ENCODE results near the gene MAD1L1. TPM values are rescaled to one million over a fixed set of nuclear protein-coding genes. Genes with fewer than 3 reads are reported as not detected.

MAD1L1 gene
- total RNA-seq, 4 donors from 2014 or later = 22.3 to 56.6 (median 35.0) TPM

- Histone ChIP-seq H3K9me3 (no peaks in the 10 kb centered on the region), H3K4me1 (peaks cover 0 to 35% (median 12%) of the 10 kb centered on the region in 3 donors), H3K27me3 (no peaks in the 10 kb centered on the region), H3K36me3 (peaks cover 0 to 25% of the 10 kb centered on the region in 2 donors), H3K4me3 (no peak overlapping the region), H3K27ac (no peak overlapping the region)
- 88 to 92% methylated on average over 13 to 26 of the region's 29 CpGs for WGBS, 2 donors (ENCODE audit: low coverage in 1 of 2)
- TF ChIP-seq EP300 (IDR thresholded peaks at IDR 0.05) (no peak), POLR2A (IDR thresholded peaks at IDR 0.05) (no peak), POLR2AphosphoS5 (IDR thresholded peaks at IDR 0.05) (no peak)
- TF ChIP-seq, protein P1, sequence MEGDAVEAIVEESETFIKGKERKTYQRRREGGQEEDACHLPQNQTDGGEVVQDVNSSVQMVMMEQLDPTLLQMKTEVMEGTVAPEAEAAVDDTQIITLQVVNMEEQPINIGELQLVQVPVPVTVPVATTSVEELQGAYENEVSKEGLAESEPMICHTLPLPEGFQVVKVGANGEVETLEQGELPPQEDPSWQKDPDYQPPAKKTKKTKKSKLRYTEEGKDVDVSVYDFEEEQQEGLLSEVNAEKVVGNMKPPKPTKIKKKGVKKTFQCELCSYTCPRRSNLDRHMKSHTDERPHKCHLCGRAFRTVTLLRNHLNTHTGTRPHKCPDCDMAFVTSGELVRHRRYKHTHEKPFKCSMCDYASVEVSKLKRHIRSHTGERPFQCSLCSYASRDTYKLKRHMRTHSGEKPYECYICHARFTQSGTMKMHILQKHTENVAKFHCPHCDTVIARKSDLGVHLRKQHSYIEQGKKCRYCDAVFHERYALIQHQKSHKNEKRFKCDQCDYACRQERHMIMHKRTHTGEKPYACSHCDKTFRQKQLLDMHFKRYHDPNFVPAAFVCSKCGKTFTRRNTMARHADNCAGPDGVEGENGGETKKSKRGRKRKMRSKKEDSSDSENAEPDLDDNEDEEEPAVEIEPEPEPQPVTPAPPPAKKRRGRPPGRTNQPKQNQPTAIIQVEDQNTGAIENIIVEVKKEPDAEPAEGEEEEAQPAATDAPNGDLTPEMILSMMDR (IDR thresholded peaks at IDR 0.05) = no peak
- ATAC-seq = no peak
Measured at GRCh38 chr7:2016761-2017480, 215.8 kb downstream of the MAD1L1 start.

DNA sequence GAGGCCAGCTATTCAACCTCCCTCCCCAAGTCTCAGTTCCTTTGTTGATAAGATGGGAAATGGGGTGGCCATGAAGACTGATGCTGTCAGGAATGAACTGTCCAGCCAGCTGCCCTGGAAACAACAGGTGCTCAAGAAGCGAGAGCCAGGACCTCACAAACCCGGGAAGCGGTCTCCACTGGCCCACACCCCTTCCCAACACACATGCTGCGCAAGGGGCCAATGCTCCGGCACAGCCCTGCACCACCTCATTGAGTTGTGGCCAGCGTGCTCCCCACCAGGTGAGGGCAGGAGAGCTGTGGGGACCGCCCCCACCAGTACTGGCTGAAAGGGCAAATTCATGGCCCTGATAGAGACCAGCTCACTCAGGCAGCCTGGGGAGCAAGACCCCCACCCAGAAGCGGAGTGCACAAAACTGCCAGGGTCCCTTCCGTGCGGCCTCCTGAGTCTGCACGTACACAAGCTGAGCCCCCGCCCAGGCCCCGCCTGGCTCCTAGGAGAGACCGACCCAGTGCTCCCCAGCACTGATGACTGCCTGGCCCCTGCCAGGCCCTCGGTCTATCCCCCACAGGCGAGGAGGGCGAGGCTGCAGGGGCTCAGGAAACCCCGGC is 216.6 kb downstream of the MAD1L1 start:
- Histone ChIP-seq H3K27me3 (no peaks in the 10 kb centered on the region), H3K27ac (no peak overlapping the region), H3K4me3 (no peak overlapping the region), H3K4me1 (peaks cover 0 to 35% (median 12%) of the 10 kb centered on the region in 3 donors), H3K9me3 (no peaks in the 10 kb centered on the region), H3K36me3 (peaks cover 0 to 25% of the 10 kb centered on the region in 2 donors)
- WGBS, 2 donors (ENCODE audit: low coverage in 1 of 2) = 100% methylated on average over 1 of the region's 18 CpGs; no CpG with 5 or more reads in 1 of the 2 donors
- TF ChIP-seq POLR2A (IDR thresholded peaks at IDR 0.05) = no peak
- TF ChIP-seq POLR2AphosphoS5 (IDR thresholded peaks at IDR 0.05) = no peak
- TF ChIP-seq, protein P1 (IDR thresholded peaks at IDR 0.05) = no peak
- TF ChIP-seq EP300 (IDR thresholded peaks at IDR 0.05) = no peak
- no peak for ATAC-seq

GRCh38 chr7:2015251-2015871 is 217.4 kb downstream of the MAD1L1 start:
- H3K36me3 ChIP-seq = peaks cover 0 to 25% of the 10 kb centered on the region in 2 donors
- H3K4me1 ChIP-seq = peaks cover 0 to 33% (median 12%) of the 10 kb centered on the region in 3 donors
- H3K27ac ChIP-seq = no peak overlapping the region
- ATAC-seq = no peak
- TF ChIP-seq EP300 (IDR thresholded peaks at IDR 0.05) = no peak
- 90% methylated on average over 2 of the region's 18 CpGs; no CpG with 5 or more reads in 1 of the 2 donors for WGBS, 2 donors (ENCODE audit: low coverage in 1 of 2)
- H3K9me3 ChIP-seq = no peaks in the 10 kb centered on the region
- no peak overlapping the region for H3K4me3 ChIP-seq
- no peaks in the 10 kb centered on the region for H3K27me3 ChIP-seq

DNA sequence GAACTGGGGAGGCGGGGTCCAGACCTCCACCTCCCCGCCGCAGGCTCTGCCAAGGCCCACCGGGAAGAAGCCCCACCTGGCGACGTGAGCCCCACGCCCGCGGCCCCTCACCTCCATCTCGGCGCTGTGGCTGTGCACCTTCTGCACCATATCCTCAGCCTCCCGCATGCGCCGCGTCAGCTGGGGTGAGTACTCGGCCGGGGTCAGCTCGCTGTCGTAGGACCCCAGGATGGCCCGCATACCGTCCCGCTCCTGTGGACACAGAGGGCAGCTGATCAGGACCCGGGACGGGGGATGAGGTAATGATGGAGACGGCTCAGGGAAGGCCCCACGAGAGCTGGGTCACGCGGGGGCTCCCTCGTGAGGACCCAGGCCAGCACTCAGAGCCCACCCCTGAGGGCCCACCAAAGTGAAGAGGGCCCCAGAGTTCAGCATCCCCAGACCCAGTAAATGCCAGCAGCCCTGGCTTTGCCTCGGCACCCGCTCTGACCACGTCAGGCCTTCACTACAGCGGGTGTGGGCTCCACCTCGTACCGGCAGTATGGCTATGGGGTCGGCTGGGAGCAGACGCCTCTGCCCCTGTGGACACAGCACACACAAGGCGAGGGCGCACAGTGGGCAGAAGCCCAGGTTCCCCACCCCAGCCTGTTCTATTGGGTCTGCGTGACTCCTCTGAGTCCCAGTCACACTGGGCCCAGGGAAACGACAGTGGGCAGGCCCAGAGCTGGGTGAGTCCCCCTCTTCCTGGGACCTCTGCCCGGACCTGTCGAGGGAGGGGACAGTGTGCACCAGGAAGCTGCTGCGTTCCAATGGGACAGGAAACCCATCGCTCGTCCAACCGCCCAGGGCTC is 218.1 kb downstream of the MAD1L1 start:
- H3K27ac ChIP-seq = no peak overlapping the region
- no peaks in the 10 kb centered on the region for H3K9me3 ChIP-seq
- H3K36me3 ChIP-seq = peaks cover 0 to 25% of the 10 kb centered on the region in 2 donors
- no peaks in the 10 kb centered on the region for H3K27me3 ChIP-seq
- no CpG with 5 or more reads among the region's 47 CpGs for WGBS, 2 donors (ENCODE audit: low coverage in 1 of 2)
- no peak overlapping the region for H3K4me3 ChIP-seq
- TF ChIP-seq EP300 (IDR thresholded peaks at IDR 0.05) = no peak
- TF ChIP-seq POLR2AphosphoS5 (IDR thresholded peaks at IDR 0.05) = no peak
- no peak for TF ChIP-seq POLR2A (IDR thresholded peaks at IDR 0.05)
- no peak for ATAC-seq
- peaks cover 0 to 28% (median 7%) of the 10 kb centered on the region in 3 donors for H3K4me1 ChIP-seq

DNA sequence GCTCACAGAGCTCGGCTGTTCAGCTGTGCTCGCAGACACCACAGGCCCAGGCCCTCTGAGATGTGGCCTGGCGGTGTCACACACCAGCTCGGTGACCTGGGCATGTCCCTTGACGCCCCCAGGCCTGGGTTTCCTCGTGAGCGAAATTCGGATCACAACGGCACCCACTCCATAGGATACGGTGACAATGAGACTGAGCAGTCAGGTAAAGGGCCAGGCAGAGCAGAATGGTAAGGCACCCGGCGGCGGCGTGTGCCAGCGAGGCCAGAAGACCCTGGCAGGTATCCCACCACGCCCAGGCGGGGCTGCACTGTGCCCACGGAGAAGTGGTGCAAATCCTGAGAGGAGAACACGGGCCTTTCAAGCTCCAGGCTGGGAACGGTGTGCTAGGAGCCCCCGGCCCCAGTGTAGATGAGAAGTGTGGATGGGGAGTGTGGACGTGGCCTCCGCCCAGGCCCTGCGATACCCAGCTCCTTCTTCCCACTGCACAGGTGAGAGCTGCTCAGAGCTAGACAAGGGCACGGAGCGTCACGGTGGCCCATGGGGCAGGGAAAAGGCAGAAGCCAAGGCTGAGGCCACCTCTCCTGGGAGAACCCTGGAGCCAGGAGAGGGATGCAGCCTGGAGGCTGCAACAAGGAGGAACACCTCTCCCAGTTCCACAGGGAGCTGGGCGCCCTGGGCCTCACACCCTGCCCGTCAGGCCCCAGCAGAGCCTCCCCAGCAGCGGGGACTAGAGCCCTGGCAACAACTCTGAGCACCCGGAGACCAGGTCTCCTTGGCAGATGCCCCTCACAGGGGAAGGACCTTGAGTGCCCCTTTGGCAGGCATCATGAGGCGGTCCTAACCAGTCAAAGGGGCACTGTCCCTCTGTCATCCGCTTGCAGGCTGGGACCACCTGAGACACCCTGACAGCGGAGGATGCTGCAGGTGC is 219.1 kb downstream of the MAD1L1 start:
- ATAC-seq = no peak
- Histone ChIP-seq H3K27me3 (no peaks in the 10 kb centered on the region), H3K9me3 (no peaks in the 10 kb centered on the region), H3K4me3 (no peak overlapping the region), H3K4me1 (peaks cover 0 to 28% (median 3%) of the 10 kb centered on the region in 3 donors), H3K36me3 (peaks cover 0 to 25% of the 10 kb centered on the region in 2 donors), H3K27ac (no peak overlapping the region)
- 86 to 100% methylated on average over 2 to 9 of the region's 34 CpGs for WGBS, 2 donors (ENCODE audit: low coverage in 1 of 2)
- TF ChIP-seq POLR2A (IDR thresholded peaks at IDR 0.05) = no peak
- TF ChIP-seq, protein P1 (IDR thresholded peaks at IDR 0.05) = no peak
- no peak for TF ChIP-seq POLR2AphosphoS5 (IDR thresholded peaks at IDR 0.05)
- TF ChIP-seq EP300 (IDR thresholded peaks at IDR 0.05) = no peak
